ENCODE measurements around the gene SLC38A5.

- TF ChIP-seq POLR2A (IDR thresholded peaks at IDR 0.05) (no peak), CTCF (IDR thresholded peaks at IDR 0.05) (no peak)
Observed at GRCh38 chrX:48491809-48492208, 21.7 kb upstream of the SLC38A5 start.
